Activated CD4-positive, CD25-positive, alpha-beta regulatory T cell (primary cell): Measurements from ENCODE around the gene ZNF552.
A peak's percentile ranks its signal among the peaks of the same experiment; 100 is the strongest.
"Not testable (repeated sequence)": the region's sequence is repeated elsewhere in the genome, so short reads cannot be mapped to it uniquely, and the experiment has no call there.

Experiments
- DNase-seq, 4 experiments: peaks; one replicate each; lab custom pipeline; 2025; lab: John Stamatoyannopoulos, UW

The ZNF552 gene

DNA sequence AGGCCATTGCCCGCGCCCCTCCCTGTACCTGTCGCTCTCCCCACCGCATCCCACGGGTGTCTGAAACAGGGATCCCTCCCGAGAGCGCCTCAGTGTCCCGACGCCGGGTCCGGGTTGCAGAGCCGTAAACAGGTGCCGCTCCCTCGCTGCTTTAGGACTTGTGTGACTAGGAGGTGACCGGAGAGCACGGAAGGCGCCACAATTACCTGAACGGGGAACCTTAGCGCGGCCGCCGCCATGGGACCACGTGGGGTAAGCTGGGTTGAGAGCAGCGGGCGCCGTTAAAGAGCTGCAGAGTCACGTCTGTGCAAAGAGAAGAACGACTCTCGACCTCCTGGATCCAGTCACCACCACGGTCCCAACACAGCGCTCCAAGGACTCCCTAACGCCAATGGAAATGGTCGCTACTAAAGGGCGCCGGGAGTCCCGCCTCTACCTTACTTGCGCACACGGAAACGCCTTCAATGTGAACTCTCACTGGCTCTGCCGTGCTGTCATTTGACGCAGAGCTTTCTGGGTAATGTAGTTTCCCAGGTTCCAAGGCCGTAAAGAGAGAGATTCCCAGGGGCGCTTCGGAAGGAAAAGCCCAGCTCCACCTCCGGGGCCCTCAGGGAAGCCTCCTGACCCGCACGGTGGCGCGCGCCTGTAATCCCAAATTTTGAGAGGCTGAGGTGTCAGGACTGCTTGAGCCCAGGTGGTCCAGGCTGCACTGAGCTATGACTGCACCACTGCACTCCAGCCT, at the start of gene ZNF552:
Gene ZNF552, minus strand, starts transcription at position 409 of the 742 bp plus-strand sequence. Its CDS starts 170 bp downstream, at position 239.
- DNase-seq = peak; percentile 37 to 52 (median 45)

DNA sequence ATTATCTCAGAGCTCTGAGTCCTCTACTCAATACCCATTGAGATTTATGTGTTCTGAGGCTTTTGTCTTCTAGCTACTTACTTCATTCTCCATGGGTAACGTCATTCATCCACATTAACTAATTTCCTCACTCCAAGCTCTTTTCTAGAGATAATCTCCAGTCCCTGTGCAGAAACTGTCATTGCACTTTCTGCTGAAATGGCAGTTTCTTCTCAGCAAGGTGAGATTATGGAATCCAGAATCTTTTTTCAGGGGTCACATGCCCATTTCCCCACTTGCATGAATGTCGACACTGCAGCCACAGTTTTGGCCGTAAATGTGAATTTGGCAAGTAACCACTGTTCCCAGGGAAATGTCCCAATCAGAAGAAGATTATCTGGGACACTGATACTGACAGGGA, 47.6 kb upstream of the ZNF552 start:
- DNase-seq = not testable (repeated sequence)

DNA sequence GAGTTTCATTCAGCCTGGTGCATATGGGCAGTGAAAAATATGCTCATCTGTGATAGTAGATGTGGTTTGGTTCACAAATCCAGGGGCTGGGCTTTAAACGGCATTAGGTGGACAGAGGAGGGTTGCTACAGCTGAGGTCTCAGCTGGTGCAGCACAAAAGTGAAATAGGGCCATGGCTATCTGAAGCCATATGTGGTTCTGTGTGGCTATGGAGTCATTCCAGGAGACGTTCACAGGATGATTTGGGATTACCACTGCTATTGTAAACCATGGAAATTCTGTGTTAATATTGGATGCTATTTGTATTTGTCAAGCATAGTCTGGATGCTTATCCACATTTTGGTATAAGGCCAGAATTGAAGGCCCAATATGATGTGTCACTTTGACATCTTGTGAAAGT, 39.4 kb upstream of the ZNF552 start:
- DNase-seq = not testable (repeated sequence)

DNA sequence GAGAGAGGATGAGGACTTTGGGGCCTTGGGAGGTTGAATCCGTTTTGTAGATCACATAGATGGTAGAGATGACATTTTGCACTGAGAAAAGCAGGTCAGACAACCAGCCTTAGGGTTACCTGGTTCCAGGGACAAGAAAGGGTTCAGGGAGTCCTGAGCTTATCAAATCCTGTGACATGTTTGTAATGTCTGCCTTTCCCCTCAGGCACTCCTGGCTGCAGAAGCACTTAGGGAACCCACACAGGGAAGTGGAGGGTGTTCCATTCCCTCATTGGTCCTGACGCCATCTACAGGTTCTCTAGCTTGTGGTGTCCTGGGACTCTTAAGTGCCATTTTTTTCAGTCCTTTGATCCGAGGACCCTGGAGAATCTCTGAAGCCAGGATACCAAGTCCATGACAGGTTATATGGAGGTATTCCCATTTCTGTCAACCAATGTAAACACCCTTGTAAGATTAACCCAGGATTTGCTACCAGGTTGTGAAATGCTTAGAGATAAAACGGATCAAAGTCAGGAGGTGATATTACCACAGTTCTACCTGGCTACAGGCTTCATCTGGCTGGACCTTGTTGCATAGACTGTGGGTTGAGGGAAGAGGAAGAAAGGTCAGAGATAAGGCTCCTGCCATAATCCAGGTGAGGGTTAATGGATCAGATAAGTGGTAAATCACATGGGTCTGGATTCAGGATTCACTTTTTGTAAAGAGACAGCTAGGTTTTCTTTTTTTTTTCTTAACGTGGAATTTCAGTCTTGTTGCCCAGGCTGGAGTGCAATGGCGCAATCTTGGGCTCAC, 37.3 kb upstream of the ZNF552 start:
- not testable (repeated sequence) for DNase-seq

GRCh38 chr19:57850553-57851017, 35.9 kb upstream of the ZNF552 start:
- no peak for DNase-seq

DNA sequence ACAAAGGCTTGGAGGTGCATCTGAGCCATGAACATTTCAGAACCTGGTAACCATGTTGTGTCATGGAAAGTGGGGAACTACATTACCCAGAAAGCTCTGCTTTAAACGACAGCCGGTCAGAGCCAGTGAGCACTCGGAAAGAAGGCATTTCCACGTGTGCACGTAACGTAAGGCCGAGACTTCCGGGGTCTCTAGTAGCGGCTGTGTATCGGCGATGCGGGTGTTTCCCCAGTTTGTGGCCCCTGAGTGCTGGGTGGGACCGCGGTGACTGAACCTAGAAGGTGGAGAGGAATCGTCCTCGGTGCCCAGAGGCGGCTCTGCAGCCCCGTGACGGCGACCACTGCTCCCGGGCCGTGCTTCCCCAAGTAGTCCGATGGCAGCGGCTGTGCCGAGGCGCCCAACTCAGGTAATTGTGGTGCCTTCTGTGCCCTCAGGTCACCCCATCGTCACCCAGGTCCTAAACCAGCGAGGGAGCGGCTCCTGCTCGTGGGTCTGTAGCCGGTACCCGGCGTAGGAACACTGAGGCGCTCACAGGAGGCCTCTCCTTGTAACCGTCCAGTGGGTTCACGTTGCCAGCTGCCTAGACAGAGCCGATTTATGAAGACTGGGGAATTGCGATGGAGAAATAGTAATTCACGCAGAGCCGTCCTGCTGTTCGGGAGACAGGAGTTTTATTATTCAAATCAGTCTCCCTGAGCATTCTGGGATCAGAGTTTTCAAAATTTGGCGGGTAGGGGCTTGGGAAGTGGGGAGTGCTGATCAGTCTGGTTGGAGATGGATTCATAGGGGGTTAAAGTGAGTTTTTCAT, 35.2 kb upstream of the ZNF552 start, which contains the start of gene ZNF587:
Gene ZNF587, plus strand, starts transcription at position 194 of the 808 bp plus-strand sequence. Its CDS starts 180 bp downstream, at position 374.
- DNase-seq = peak; percentile 43 to 62 (median 54)

- DNase-seq = not testable (repeated sequence)
These were observed 34.5 kb upstream of the ZNF552 start for GRCh38 chr19:57849162-57849665.

- DNase-seq = not testable (repeated sequence)
These were observed 32.5 kb upstream of the ZNF552 start for GRCh38 chr19:57847164-57847563.

- DNase-seq = no peak
These were observed 26.5 kb upstream of the ZNF552 start for GRCh38 chr19:57841122-57841763.

DNA sequence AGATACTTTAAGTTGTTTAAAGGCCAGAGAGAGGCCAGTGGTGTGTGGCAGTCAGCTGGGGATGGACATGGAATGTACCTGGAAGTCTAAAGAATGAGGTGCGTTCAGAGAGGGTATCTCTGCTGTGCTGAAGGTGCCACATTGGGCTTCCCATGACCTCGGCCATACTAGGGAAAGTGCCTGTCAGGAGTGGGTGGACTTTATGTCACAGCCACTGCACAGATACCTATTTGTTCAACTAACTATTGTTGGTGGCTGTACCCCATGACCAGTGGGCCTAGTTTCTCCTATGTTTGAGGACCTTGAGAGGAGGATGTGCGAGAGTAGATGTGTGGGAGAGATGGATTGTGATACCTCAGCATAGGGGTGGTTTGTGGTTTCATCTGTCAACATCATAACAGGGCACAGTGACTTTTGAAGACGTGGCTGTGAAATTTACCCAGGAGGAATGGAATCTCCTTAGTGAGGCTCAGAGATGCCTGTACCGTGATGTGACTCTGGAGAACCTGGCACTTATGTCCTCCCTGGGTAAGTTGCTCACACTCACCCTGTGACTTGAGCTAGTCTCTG, 24.0 kb upstream of the ZNF552 start:
- not testable (repeated sequence) for DNase-seq

GRCh38 chr19:57836991-57837390, 22.3 kb upstream of the ZNF552 start:
- DNase-seq = not testable (repeated sequence)

DNA sequence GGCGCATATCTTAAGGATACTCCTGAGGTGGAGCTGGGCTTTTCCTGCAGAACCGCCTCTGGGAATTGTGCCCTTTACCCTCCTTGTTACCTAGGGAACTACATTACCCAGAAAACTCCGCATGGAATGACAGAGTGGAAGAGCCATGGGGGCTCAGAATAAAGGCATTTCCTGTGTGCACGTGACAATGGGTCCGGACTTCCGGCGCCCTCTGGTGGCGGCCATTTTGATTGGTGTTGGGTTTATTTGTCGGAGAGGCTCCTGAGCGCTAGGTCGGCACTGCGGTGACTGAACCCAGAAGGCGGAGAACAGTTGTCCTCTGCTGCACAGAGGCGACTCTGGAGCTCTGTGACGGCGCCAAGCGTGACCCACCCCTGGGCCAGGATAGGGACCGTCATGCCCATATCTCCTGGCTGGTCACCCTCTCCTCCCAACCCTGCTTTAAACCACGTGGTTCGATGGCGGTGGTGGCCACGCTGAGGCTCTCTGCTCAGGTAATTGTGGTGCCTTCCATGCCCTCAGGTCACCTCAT, 15.4 kb upstream of the ZNF552 start, which contains the start of gene ZNF587B:
Gene ZNF587B, plus strand, starts transcription at position 229 of the 532 bp plus-strand sequence. Its CDS starts 230 bp downstream, at position 459.
- no peak for DNase-seq

- no peak for DNase-seq
These were observed 14.6 kb upstream of the ZNF552 start for GRCh38 chr19:57829316-57829715.

GRCh38 chr19:57825511-57825910, 10.8 kb upstream of the ZNF552 start:
- no peak for DNase-seq

GRCh38 chr19:57823608-57824007, 8.9 kb upstream of the ZNF552 start:
- DNase-seq = not testable (repeated sequence)

- DNase-seq = not testable (repeated sequence)
These were observed 8.4 kb upstream of the ZNF552 start for GRCh38 chr19:57823155-57823554.

DNA sequence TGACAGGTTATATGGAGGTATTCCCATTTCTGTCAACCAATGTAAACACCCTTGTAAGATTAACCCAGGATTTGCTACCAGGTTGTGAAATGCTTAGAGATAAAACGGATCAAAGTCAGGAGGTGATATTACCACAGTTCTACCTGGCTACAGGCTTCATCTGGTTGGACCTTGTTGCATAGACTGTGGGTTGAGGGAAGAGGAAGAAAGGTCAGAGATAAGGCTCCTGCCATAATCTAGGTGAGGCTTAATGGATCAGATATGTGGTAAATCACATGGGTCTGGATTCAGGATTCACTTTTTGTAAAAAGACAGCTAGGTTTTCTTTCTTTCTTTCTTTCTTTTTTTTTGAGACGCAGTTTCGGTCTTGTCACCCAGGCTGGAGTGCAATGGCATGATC, 6.8 kb upstream of the ZNF552 start:
- DNase-seq = not testable (repeated sequence)

DNA sequence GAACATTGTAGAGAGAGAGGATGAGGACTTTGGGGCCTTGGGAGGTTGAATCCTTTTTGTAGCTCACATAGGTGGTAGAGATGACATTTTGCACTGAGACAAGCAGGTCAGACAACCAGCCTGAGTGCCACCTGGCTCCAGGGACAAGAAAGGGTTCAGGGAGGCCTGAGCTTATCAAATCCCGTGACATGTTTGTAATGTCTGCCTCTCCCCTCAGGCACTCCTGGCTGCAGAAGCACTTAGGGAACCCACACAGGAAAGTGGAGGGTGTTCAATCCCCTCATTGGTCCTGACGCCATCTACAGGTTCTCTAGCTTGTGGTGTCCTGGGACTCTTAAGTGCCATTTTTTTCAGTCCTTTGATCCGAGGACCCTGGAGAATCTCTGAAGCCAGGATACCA, 6.4 kb upstream of the ZNF552 start:
- not testable (repeated sequence) for DNase-seq

DNA sequence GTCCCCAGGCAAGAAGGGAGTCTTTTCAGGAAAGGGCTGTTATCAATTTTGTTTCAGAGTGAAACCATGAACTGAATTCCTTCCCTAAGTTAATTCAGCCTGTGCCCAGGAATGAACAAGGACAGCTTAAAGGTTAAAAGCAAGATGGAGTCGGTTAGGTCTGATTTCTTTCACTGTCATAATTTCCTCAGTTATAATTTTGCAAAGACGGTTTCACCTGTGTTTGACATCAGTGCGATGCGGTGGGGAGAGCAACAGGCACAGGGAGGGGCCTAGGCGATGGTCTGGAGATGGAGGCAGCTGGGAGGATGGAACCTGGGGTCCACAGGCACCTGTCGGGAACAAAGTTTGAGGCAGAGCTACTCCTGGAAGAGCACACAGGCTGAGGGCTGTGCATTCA, 5.9 kb upstream of the ZNF552 start:
- DNase-seq = no peak

DNA sequence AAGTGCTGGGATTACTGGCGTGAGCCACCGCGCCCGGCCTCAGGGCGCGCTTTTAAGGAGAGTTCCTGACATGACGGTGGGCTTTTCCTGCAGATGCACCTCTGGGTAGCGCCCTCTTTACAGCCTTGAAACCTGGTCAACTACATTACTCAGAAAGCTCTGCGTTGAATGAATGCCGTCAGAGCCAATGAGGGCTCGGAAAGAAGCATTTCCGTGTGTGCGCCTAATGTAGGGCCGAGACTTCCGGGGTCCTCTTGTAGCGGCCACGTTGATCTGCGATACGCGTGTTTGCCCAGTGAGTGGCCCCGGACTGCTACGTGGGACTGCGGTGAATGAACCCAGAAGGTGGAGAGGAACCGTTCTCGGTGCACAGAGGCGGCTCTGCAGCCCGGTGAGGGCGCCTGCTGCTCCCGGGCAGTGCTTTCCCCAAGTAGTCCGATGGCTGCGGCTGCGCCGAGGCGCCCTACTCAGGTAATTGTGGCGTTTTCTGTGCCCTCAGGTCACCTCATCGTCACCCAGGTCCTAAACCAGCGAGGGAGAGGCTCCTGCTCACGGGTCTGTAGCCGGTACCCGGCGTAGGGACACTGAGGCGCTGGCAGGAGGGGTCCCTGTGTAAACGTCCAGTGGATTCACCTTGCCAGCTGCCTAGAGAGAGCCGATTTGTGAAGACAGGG, 4.9 kb upstream of the ZNF552 start:
- DNase-seq = peak; percentile 40 to 47 (median 46)
